SU-DHL-6 (cell line): Measurements from ENCODE around the gene CD19.

ENCODE experiments used
- EZH2phosphoT487 ChIP-seq: fragments of 200-600 bp; sonication (generic), shearing (Covaris generic); conservative IDR thresholded peaks from 2 replicates; pipeline ENCODE4 v1.6.1; 2018; ENCODE audit warnings: mild to moderate bottlenecking, antibody characterized with exemption, low read length, moderate library complexity, mixed read lengths
- TF ChIP-seq, protein P1 (sequence below): fragments of 200-600 bp; sonication (generic); IDR thresholded peaks from one replicate; pipeline ENCODE4 v1.5.1; 2017; ENCODE audit warnings: antibody characterized with exemption, mild to moderate bottlenecking, low read length, moderate library complexity; ENCODE audit not compliant: insufficient read depth, poor library complexity, severe bottlenecking

- TF ChIP-seq, protein P1, sequence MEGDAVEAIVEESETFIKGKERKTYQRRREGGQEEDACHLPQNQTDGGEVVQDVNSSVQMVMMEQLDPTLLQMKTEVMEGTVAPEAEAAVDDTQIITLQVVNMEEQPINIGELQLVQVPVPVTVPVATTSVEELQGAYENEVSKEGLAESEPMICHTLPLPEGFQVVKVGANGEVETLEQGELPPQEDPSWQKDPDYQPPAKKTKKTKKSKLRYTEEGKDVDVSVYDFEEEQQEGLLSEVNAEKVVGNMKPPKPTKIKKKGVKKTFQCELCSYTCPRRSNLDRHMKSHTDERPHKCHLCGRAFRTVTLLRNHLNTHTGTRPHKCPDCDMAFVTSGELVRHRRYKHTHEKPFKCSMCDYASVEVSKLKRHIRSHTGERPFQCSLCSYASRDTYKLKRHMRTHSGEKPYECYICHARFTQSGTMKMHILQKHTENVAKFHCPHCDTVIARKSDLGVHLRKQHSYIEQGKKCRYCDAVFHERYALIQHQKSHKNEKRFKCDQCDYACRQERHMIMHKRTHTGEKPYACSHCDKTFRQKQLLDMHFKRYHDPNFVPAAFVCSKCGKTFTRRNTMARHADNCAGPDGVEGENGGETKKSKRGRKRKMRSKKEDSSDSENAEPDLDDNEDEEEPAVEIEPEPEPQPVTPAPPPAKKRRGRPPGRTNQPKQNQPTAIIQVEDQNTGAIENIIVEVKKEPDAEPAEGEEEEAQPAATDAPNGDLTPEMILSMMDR = no peak
- no peak for TF ChIP-seq EZH2phosphoT487
These were observed 42.8 kb downstream of the CD19 start, which contains the start of gene SPNS1 for GRCh38 chr16:28974437-28975157.
